Astrocyte of the spinal cord (primary cell): ENCODE data around the gene GRIK2.

Experiments
- DNase-seq: peaks from one replicate; pipeline ENCODE4 v3.0.0; 2011; ENCODE audit warnings: low read depth, low spot score
- H3K4me3 ChIP-seq: 2 replicates; pipeline ENCODE4 v1.5.1; 2011; ENCODE audit warnings: low read depth, mild to moderate bottlenecking, low read length, moderate library complexity
- in situ Hi-C: cut with HindIII; loops from 2 replicates; pipeline ENCODE4 v1.10.0; 2017; ENCODE audit warnings: low sequenced_read_pairs
- TF ChIP-seq, protein P1 (sequence below): IDR thresholded peaks from 2 replicates; pipeline ENCODE4 v1.5.1; 2012; ENCODE audit warnings: low read depth, mild to moderate bottlenecking, low read length, inconsistent platforms

Gene GRIK2

DNA sequence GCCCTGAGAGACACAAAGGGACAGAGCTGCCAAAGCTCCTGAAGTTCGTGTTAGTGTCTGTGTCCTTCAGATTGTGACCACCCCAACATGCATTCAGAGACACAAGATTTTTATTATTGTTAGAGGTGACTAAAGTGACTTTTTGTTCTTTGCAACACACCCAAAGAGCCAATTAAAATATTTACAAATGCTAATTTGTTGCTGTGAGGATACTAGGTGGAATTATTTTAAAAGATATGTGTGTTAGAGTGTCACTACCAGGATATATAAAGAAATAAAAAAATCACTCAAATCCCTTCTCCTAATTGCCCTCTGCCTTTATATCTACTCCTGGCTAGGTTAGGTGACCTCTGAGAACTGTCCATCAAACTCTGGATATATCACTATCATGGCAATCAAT is 160.7 kb downstream of the GRIK2 start:
- no peak for DNase-seq
- in situ Hi-C loops = no loop called here
- TF ChIP-seq, protein P1, sequence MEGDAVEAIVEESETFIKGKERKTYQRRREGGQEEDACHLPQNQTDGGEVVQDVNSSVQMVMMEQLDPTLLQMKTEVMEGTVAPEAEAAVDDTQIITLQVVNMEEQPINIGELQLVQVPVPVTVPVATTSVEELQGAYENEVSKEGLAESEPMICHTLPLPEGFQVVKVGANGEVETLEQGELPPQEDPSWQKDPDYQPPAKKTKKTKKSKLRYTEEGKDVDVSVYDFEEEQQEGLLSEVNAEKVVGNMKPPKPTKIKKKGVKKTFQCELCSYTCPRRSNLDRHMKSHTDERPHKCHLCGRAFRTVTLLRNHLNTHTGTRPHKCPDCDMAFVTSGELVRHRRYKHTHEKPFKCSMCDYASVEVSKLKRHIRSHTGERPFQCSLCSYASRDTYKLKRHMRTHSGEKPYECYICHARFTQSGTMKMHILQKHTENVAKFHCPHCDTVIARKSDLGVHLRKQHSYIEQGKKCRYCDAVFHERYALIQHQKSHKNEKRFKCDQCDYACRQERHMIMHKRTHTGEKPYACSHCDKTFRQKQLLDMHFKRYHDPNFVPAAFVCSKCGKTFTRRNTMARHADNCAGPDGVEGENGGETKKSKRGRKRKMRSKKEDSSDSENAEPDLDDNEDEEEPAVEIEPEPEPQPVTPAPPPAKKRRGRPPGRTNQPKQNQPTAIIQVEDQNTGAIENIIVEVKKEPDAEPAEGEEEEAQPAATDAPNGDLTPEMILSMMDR = no peak
- H3K4me3 ChIP-seq = no peak overlapping the region

GRCh38 chr6:101558712-101559111 is 165.2 kb downstream of the GRIK2 start:
- in situ Hi-C loops = no loop called here
- DNase-seq = no peak
- no peak overlapping the region for H3K4me3 ChIP-seq
- TF ChIP-seq, protein P1 = no peak

GRCh38 chr6:101572627-101573026 is 179.1 kb downstream of the GRIK2 start:
- TF ChIP-seq, protein P1 = no peak
- no peak for DNase-seq
- in situ Hi-C loops = no loop called here
- no peak overlapping the region for H3K4me3 ChIP-seq

DNA sequence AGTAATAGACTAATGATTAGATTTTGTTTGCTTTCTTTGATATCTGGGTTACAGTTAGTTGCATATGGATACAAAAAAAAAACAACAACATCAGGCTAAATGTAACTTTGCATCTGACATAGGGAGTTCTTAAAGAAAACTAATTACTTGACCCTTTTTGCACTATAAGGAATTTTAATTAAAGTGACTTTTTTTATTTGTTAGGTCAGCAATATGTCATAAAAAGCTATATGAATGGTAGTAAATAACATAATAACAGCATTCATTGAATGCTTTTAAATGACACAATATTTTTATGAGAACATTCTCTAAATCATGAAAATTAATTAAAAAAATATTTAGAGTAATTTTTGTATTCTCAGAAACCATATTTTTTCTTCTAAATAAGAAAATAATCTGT is 183.6 kb downstream of the GRIK2 start:
- in situ Hi-C loops = no loop called here
- TF ChIP-seq, protein P1 = no peak
- no peak overlapping the region for H3K4me3 ChIP-seq
- DNase-seq = no peak

- in situ Hi-C loops = no loop called here
- no peak overlapping the region for H3K4me3 ChIP-seq
- no peak for DNase-seq
- TF ChIP-seq, protein P1 = no peak
Observed at GRCh38 chr6:101578306-101578705, 184.8 kb downstream of the GRIK2 start.

DNA sequence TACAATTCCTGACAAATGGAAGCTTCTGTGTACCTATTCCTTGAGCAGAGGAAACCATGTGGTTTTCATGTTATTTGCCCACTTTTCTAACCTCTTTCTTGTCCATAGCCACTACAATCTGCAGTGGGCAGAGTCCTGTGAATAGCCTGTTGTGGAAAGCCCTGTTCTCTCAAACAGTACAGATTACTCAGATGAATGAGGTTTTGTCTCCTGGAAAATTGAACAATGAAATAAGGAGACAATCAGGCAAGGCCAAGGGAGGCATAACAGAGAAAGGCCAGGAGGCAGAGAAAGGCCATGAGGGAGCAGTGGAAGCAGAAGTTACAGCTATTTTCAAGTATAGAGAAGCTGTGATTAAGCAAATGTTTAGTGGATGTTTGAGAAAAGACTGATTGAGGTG is 189.3 kb downstream of the GRIK2 start:
- H3K4me3 ChIP-seq = no peak overlapping the region
- TF ChIP-seq, protein P1 = no peak
- DNase-seq = no peak
- in situ Hi-C loops = no loop called here

DNA sequence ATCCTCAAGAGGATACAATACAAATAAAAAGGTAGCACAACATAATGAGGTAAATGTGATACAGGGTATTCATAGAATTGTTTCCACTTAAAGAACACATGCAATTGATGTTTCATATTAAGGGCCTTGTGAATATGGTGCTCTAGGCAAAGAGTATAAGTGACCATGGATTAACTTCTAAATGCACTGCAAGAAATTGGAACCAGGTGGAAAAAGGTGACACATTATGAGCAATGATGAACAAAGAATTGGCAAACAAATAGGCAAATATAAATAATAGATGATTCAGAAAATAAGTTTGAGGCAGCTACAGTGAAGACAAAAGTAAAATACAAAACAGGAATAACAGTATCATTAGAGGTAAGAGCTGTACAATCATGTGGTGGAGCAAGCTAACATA is 192.0 kb downstream of the GRIK2 start:
- DNase-seq = no peak
- TF ChIP-seq, protein P1 = no peak
- H3K4me3 ChIP-seq = no peak overlapping the region
- in situ Hi-C loops = no loop called here
